ENCODE data around the gene WDSUB1. TPM values are rescaled to one million over a fixed set of nuclear protein-coding genes. Genes with fewer than 3 reads are reported as not detected.

The WDSUB1 gene
- total RNA-seq, 1 donor from 2014 or later: 5.4 TPM

DNA sequence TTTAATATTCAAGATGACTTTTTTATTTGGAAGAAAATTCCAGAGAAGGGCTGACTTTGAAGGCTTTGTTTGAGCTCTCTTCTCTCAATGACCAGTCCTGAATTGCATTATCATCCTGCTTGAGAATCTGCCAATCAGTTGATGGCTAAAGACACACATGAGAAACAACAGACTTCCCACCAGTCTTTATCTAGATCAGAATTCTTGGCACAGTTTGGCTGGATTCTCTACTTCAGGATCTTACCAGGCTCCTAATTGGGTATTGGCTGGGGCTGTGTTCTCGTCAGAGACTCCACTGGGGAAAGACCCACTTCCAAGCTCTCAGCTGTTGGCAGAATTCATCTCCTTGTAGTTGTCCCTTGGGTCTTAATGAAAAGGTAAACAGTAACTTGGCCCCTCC, 86.0 kb downstream of the WDSUB1 start:
- Mint-ChIP-seq H3K27ac (ENCODE audit: unreplicated experiment) (peak overlapping the region; percentile 61), H3K9me3 (ENCODE audit: unreplicated experiment) (no peaks in the 10 kb centered on the region), H3K36me3 (ENCODE audit: low read depth, unreplicated experiment) (peaks cover 65% of the 10 kb centered on the region), H3K27me3 (ENCODE audit: unreplicated experiment) (peaks cover 1% of the 10 kb centered on the region), H3K4me3 (ENCODE audit: unreplicated experiment) (no peak overlapping the region), H3K4me1 (ENCODE audit: unreplicated experiment) (no peaks in the 10 kb centered on the region)
- TF ChIP-seq, protein P1, sequence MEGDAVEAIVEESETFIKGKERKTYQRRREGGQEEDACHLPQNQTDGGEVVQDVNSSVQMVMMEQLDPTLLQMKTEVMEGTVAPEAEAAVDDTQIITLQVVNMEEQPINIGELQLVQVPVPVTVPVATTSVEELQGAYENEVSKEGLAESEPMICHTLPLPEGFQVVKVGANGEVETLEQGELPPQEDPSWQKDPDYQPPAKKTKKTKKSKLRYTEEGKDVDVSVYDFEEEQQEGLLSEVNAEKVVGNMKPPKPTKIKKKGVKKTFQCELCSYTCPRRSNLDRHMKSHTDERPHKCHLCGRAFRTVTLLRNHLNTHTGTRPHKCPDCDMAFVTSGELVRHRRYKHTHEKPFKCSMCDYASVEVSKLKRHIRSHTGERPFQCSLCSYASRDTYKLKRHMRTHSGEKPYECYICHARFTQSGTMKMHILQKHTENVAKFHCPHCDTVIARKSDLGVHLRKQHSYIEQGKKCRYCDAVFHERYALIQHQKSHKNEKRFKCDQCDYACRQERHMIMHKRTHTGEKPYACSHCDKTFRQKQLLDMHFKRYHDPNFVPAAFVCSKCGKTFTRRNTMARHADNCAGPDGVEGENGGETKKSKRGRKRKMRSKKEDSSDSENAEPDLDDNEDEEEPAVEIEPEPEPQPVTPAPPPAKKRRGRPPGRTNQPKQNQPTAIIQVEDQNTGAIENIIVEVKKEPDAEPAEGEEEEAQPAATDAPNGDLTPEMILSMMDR (IDR thresholded peaks at IDR 0.05; ENCODE audit: unreplicated experiment): no peak
- DNase-seq (ENCODE audit: low spot score): no peak

DNA sequence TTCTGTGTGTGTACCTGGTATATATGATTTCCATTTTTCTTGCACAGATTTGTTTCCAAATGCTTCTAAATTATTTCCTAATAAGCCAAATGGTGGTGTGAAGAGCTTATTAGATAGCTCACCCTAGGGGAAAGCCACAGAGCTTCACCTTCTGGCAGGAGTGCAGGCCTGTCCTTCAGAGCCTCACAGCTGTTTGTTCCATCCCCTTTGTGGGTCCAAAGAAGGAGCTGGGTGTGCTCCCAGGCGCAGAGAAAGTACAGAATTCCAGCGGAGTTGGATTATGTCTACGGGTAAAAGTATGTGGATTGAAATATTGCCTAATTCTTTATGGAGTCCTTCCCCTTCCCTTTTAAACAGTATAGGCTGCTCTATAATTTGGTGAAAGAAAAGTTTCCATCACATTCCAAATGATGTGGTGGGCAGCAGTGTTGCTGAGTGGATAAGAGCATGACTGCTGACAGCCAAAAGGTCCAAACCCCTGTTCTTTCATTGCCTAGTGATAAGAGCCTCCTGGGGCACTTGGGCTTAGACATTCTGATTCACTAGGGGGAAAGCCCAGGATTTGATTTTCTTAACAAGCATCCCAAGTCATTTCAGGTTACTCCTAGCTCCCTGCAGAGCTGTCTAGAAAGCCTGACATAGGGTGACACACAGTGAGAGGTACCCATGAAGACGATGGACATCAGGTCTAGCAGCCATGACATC, 86.6 kb downstream of the WDSUB1 start:
- no peak for DNase-seq (ENCODE audit: low spot score)
- Mint-ChIP-seq H3K4me1 (ENCODE audit: unreplicated experiment) (no peaks in the 10 kb centered on the region), H3K4me3 (ENCODE audit: unreplicated experiment) (peak overlapping the region; percentile 25), H3K27ac (ENCODE audit: unreplicated experiment) (no peak overlapping the region), H3K9me3 (ENCODE audit: unreplicated experiment) (no peaks in the 10 kb centered on the region), H3K36me3 (ENCODE audit: low read depth, unreplicated experiment) (peaks cover 64% of the 10 kb centered on the region), H3K27me3 (ENCODE audit: unreplicated experiment) (peaks cover 1% of the 10 kb centered on the region)
- TF ChIP-seq, protein P1 (IDR thresholded peaks at IDR 0.05; ENCODE audit: unreplicated experiment): no peak

DNA sequence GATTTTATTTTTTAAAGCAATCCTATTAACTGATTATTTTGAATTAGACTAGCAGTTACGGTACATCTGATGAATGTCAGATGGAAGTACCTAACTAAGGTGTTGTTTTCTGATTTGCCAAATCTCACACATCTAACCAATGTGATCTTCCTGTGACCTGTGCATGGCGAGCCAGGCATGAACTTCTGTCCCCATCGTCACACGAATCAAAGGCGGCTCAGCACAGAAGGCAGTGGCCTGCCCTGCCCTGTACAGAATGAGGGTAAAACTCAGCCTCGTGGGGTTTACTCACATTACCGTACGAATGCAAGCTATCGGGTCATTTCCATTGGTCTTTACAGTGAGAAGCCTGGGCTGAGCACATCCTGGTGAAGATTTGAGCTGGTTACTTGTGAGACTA, 87.3 kb downstream of the WDSUB1 start:
- peaks cover 64% of the 10 kb centered on the region for H3K36me3 Mint-ChIP-seq (ENCODE audit: low read depth, unreplicated experiment)
- H3K9me3 Mint-ChIP-seq (ENCODE audit: unreplicated experiment): no peaks in the 10 kb centered on the region
- peaks cover 1% of the 10 kb centered on the region for H3K27me3 Mint-ChIP-seq (ENCODE audit: unreplicated experiment)
- no peak overlapping the region for H3K27ac Mint-ChIP-seq (ENCODE audit: unreplicated experiment)
- H3K4me3 Mint-ChIP-seq (ENCODE audit: unreplicated experiment): no peak overlapping the region
- no peak for DNase-seq (ENCODE audit: low spot score)
- TF ChIP-seq, protein P1 (IDR thresholded peaks at IDR 0.05; ENCODE audit: unreplicated experiment): no peak
- H3K4me1 Mint-ChIP-seq (ENCODE audit: unreplicated experiment): no peaks in the 10 kb centered on the region

DNA sequence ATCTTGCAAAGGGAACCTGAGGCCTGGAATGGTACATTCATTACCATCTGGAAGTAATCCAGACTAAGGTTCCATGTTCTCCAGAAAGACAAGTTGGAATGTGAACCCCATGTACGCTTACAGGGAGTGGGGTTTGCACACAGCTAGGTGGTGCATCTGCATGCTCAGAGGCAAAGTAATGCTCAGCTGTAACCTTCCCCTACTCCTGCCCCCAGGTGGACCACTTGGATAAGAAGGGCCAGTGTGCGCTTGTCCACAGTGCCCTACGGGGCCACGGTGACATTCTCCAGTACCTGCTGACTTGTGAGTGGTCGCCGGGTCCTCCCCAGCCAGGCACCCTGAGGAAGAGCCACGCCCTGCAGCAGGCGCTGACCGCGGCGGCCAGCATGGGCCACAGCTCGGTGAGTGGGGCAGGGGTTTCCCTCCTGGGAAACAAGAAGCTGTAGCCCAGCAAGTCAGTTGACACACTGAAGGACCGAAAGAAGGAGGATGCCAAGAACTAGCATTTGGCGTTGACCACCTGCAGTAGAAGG, 90.0 kb downstream of the WDSUB1 start:
- H3K36me3 Mint-ChIP-seq (ENCODE audit: low read depth, unreplicated experiment): peaks cover 69% of the 10 kb centered on the region
- H3K27ac Mint-ChIP-seq (ENCODE audit: unreplicated experiment): peak overlapping the region; percentile 49
- H3K9me3 Mint-ChIP-seq (ENCODE audit: unreplicated experiment): no peaks in the 10 kb centered on the region
- H3K4me1 Mint-ChIP-seq (ENCODE audit: unreplicated experiment): peaks cover 7% of the 10 kb centered on the region
- DNase-seq (ENCODE audit: low spot score): no peak
- H3K4me3 Mint-ChIP-seq (ENCODE audit: unreplicated experiment): no peak overlapping the region
- TF ChIP-seq, protein P1 (IDR thresholded peaks at IDR 0.05; ENCODE audit: unreplicated experiment): no peak
- H3K27me3 Mint-ChIP-seq (ENCODE audit: unreplicated experiment): peaks cover 1% of the 10 kb centered on the region

DNA sequence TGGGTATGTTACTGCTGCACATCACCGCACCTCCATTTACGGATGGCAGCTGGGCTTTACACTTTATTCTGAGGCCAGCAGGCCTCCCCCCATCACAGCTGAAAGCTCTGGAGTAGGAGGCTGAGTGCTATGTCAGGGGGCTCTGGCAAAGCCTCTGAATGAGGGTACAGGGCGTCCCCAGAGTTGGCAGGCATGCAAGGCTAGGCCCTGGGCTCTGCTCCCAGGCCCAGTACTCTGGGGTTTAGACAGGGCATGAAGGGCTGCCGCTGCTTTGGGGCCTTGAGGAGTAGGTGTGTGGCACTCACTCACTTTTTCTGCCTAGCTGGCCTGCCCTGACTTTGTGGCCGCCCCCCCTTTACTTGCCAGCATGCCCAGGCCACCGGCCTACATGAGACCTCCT, 90.8 kb downstream of the WDSUB1 start:
- H3K27me3 Mint-ChIP-seq (ENCODE audit: unreplicated experiment): peaks cover 6% of the 10 kb centered on the region
- DNase-seq (ENCODE audit: low spot score): no peak
- TF ChIP-seq, protein P1 (IDR thresholded peaks at IDR 0.05; ENCODE audit: unreplicated experiment): no peak
- peaks cover 12% of the 10 kb centered on the region for H3K4me1 Mint-ChIP-seq (ENCODE audit: unreplicated experiment)
- H3K36me3 Mint-ChIP-seq (ENCODE audit: low read depth, unreplicated experiment): peaks cover 62% of the 10 kb centered on the region
- H3K4me3 Mint-ChIP-seq (ENCODE audit: unreplicated experiment): no peak overlapping the region
- H3K27ac Mint-ChIP-seq (ENCODE audit: unreplicated experiment): no peak overlapping the region
- no peaks in the 10 kb centered on the region for H3K9me3 Mint-ChIP-seq (ENCODE audit: unreplicated experiment)
